PC-9 (cell line): ENCODE measurements around the gene PRKAG2.

Source experiments
- CTCF ChIP-seq: fragments of 200-600 bp; sonication (generic); conservative IDR thresholded peaks from 2 replicates; pipeline ENCODE4 v1.6.1; 2017; ENCODE audit warnings: mixed run types, antibody characterized with exemption, mild to moderate bottlenecking, moderate library complexity
- EZH2 ChIP-seq: fragments of 200-600 bp; sonication (generic); IDR thresholded peaks from 2 replicates; pipeline ENCODE4 v1.8.0; 2017; ENCODE audit warnings: antibody characterized with exemption, low read depth

- no peak for TF ChIP-seq CTCF
- TF ChIP-seq EZH2: no peak
Measured at GRCh38 chr7:151917791-151918509, 41.0 kb upstream of the PRKAG2 start.
